ENCODE data around the gene FN3KRP. TPM values are rescaled to one million over a fixed set of nuclear protein-coding genes. Genes with fewer than 3 reads are reported as not detected.

Gene FN3KRP
- total and polyA plus RNA-seq, 2 of the 13 experiments (the other 11 are each of a cell fraction or from before 2014, with no cell fraction given), result 22.4 to 28.2 TPM

GRCh38 chr17:82734987-82735866, 18.7 kb downstream of the FN3KRP start, which contains the start of gene FN3K (continued):
- TF ChIP-seq ZHX2 (IDR thresholded peaks at IDR 0.05; ENCODE audit: low read depth), result no peak
- TF ChIP-seq ZHX2 (CRISPR knock-in tag; IDR thresholded peaks at IDR 0.05; ENCODE audit: borderline replicate concordance), result no peak
- no peak for TF ChIP-seq HNRNPL (IDR thresholded peaks at IDR 0.05; ENCODE audit: low read depth, low read length)
- TF ChIP-seq CBX1 (IDR thresholded peaks at IDR 0.05; ENCODE audit: low read depth), result peak; percentile 34
- TF ChIP-seq ZNF672 (CRISPR knock-in tag; IDR thresholded peaks at IDR 0.05), result peak; percentile 7; the same call in 1 of the 2 replicates
- TF ChIP-seq ZNF280B (CRISPR knock-in tag; IDR thresholded peaks at IDR 0.05; ENCODE audit: borderline replicate concordance), result no peak
- peak; percentile 12; the same call in 1 of the 2 replicates for TF ChIP-seq NR2C2 (CRISPR knock-in tag; IDR thresholded peaks at IDR 0.05; ENCODE audit: borderline replicate concordance)
- TF ChIP-seq ZNF766 (CRISPR knock-in tag; IDR thresholded peaks at IDR 0.05; ENCODE audit: borderline replicate concordance), result peak; percentile 73; the same call in 1 of the 2 replicates
- TF ChIP-seq NFKBIZ (CRISPR knock-in tag; IDR thresholded peaks at IDR 0.05), result no peak
- peak; percentile 79 for TF ChIP-seq ARHGAP35 (CRISPR knock-in tag; IDR thresholded peaks at IDR 0.05; ENCODE audit: borderline replicate concordance)
- no peak for TF ChIP-seq ZSCAN22 (CRISPR knock-in tag; IDR thresholded peaks at IDR 0.05)
- TF ChIP-seq ZNF839 (CRISPR knock-in tag; IDR thresholded peaks at IDR 0.05; ENCODE audit: borderline replicate concordance), result peak; percentile 16; the same call in 1 of the 2 replicates
- TF ChIP-seq ETS1 (CRISPR knock-in tag; IDR thresholded peaks at IDR 0.05), result no peak
- no peak for TF ChIP-seq TERF1 (CRISPR knock-in tag; IDR thresholded peaks at IDR 0.05)
- 0 out of 2 replicates have a peak, but pooled peaks have one; percentile 19 for TF ChIP-seq PBX3 (CRISPR knock-in tag; IDR thresholded peaks at IDR 0.05; ENCODE audit: borderline replicate concordance)
- TF ChIP-seq ZNF772 (CRISPR knock-in tag; IDR thresholded peaks at IDR 0.05), result peak; percentile 44; the same call in 1 of the 2 replicates
- TF ChIP-seq ZNF343 (CRISPR knock-in tag; IDR thresholded peaks at IDR 0.05), result peak; percentile 19; the same call in 1 of the 2 replicates
